GM19397 (cell line): Measurements from ENCODE around the gene ZNF277.

Experiments used
- ATAC-seq: cut with Tn5 transposase; IDR thresholded peaks from one replicate; pipeline ENCODE4 v1.9.1; 2021; ENCODE audit warnings: mild to moderate bottlenecking, moderate library complexity; ENCODE audit not compliant: unreplicated experiment

ZNF277 gene

DNA sequence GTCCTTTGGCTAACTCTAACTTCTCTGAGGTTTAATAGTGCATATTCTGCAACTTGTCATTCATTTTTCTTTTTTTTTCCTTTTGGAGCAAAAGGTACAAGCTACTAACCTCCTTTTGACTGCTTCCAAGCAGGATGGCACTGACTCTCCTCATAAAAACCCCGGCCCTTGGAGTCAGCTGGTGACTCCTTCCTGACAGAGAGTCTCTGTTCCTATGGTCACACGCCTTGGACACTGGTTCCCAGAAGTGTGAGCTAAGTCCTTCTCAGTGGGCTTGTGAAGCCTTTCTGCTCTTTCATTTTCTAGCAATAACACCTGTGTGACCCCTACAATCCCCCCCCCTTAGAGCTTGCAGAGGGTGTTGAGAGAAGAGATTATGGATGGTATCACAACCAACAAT is 22.0 kb upstream of the ZNF277 start:
- no peak for ATAC-seq

DNA sequence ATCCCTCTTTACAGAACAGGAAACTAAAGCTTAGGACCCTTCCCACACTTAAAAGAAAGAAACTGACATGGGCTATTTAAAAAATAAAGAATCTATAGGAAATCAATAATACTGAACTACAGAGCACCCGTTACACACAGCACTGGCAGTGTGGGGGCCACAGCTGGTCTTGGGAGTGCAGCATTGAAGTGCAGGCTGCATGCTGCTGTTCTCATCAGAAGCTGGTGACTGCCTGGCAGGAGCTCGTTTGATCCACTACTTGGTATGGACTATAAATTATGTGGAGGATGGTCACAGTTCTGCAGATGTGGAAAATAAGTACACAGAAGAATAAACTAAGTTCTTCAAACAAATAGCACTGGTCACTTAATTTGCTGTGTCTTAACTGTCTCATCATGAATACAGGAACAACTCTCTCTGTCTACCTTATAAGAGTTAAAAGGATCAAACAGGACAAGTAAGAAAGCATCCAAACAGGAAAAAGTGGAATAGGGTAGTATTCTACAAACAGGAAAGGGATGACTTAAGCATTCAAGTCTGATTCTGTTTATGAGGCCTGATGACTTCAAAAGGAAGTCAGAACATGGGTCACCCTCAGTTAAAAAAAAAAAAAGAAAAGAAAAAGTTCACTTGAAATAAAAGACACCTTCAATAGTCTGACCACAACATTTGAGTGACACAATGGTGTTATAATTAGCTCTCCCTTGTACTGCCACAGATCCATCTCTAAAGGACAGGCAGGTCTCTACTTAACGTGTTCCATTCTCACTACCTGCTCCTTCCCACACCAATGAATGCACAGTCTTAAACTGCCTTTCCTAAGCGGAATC is 21.3 kb upstream of the ZNF277 start:
- no peak for ATAC-seq

DNA sequence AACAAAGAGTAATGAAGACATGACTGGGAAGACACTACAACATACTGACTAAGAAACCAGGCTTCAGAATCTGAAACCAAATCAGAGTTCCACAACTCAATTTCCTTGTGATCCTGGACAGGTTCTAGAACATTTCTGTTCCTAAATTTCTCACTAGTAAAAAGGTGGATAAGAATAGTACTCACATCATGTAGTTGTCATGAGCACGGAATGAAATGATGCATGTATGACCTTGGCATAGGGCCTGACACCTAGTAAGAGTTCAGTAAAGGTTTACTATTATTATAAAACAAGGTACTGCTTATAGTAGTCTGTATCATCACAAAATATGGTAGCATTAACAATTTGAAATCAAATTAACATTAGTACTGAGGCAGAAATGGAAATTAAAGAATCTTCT is 20.2 kb upstream of the ZNF277 start:
- ATAC-seq = no peak

DNA sequence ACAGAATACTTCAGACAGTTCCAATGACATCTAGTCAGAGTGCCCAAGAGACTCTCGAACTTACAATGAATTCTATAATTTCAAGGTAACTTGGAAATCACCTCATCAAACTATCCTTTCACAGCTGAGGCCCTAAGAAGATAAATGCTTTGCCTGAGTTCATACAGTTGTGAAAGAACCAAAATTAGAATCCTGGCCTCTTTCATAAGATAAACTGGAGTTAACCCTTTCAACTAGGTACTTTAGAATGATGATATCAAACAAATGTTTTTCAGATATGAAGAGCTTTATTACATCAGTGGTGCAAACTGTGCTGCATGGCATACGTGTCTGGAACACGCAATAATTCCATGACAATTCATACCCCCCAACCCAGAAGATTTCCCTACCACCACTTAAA is 18.2 kb upstream of the ZNF277 start:
- no peak for ATAC-seq

DNA sequence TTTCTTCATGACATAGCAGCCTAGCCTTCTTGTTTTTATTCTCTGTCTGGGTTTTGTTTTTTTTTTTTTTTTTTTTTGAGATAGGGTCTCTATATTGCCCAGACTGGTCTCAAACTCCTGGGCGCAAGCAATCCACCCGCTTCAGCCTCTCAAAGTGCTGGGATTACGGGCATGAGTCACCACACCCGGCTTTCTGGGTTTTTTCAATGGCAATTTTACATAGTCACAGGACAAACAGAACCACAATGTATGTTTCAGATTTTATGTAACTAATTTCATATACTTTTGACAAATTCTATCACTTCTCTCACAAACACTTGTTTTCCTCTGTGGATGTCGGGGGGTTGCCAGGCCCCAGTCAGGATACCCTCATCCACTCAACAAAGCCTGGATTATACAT is 16.8 kb upstream of the ZNF277 start:
- ATAC-seq = no peak

DNA sequence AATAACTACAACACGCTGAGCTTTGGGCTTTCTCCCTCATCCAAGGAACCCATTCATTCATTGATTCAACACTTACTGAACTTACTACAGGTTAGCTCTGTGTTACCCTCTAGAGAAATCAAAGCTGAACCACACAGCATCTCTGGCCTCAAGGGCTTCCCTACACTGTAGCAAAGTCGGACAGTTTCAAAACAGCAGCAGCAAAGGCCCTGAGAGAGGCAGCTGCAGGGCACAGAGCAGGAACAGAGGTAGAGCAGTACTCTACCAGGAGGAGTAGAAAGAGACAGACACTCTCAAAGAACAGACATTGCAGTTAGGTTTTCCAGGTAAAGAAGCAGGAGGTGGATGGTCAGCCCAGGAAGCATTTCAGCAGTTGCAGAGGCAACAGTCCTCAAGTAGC is 16.4 kb upstream of the ZNF277 start:
- no peak for ATAC-seq

DNA sequence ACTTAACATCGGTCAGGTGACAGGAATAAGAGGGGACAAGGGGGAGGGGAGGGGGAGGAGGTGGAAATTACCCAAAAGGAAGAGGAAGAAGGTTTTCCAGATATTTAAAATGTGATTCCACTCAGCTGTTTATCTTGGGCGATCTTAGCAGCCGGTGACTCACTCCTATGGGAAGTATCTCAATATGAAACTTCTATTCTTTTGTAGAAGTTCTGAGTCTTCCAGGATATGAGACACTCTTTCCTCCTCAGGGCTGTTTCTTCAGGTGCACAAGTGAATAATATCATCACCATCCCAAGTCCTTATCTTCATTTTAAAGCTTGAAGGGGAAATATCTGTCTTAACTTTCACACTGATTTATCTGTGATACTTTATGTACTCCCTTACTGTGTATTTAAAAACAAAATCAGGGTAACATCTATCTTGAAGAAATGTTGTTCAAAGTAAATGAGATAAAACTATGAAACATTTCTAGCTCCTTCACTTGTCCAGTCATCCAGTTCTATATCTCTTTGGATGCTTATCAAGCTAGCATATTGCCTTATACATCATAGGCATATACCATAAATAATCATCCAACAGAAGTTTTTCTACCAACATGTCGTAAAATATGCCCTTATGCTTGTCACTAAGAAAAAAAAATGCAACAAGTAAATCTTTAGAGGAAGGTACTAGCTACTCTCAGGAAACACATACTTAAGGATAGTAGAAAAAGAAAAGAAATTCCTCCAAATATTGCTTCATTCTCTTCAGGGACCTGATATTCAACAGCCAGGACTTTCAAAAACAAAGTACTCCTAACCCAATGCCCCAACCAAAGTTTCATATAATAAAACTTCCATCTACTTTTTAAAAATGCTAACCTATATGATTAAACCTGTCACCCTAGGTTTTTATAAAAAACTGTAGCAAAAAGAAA is 14.0 kb upstream of the ZNF277 start:
- no peak for ATAC-seq

DNA sequence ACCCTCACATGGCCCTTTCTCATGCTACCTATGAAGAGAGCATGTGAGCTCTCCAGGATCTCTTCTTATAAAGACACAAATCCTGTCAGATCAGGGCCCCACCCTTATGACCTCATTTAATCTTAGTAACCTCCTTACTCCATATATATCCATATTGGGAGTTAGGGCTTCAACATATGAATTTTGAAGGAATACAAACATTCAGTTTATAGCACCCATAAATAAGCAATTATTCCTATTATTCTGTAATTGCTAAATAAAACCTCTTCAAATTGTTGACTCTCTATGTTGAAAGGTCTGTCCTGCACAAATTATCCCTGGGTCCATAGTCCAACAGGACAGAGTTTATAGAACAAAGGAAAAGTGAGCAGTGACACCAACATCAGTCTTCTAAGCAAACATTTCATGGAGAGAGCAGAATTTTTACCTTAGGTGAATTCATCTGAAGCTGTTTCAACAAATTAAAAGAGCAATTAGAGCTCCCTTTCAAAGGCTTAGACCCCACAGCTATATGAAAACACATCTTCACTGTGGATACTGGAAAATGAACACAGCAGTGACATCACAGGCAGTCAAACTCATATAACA is 12.5 kb upstream of the ZNF277 start:
- no peak for ATAC-seq

DNA sequence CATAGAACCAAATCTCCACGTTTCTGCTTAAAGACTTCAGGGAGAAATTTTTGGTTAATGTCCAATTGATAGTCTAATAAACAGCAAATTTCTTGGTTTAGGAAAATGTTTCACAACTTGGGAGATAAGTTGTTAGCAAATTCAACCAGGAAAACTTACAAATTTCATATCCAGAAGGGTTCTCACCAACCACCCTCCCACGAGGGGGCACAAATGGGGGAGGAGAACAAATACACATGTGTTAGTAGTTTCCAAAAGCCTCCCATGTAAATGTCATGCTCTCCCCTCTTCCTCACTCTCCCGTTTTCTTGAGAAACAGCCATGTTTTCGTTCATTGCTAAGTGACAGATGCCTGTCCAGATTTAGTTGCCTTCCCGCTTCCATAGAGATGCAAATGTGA is 10.8 kb upstream of the ZNF277 start:
- ATAC-seq = no peak

DNA sequence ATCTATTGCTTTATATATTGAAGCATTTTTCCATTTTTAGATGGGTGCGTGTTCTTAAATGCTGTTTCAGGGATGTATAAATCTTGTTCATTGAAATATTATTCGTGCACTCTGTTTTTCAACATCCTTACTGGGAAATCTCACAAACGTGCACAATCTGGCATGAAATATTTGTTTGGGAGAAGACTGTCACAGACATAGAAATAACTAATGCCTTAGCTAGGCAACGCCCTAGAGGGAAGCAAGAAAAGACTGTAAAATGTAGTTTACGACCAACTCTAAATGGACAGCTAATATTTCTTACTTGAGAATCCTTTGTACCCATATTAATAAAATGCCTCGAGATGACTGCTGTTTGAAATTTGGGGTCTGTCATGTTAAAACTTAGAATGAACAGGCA is 9.2 kb upstream of the ZNF277 start:
- no peak for ATAC-seq

DNA sequence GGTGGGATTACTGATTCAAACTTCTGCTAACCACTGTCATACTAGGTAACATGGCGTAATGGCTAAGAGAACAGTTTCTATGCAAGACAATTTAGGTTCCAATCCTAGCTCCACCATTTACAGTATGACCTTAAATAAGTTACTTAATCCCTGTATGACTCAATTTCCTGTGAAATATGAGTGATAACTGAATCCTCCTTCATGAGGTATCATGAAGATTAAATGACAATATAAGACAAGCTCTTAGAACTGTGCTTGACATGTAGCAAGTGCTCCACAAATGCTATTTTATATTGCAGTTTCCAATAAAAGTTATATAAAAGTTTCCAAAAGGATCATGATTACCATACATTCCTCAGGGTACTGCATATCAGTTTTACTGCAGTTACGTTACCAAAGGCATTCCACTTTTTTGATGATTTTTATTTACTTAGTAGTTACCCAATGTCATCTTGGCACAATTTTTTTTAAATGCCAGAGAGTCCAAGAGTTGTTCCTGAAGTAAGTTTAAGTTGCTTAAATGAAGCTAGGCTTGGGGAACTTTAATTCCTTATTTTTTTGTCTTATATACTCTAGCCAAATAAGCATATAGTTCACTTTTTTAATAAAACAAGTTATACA is 7.3 kb upstream of the ZNF277 start:
- no peak for ATAC-seq

DNA sequence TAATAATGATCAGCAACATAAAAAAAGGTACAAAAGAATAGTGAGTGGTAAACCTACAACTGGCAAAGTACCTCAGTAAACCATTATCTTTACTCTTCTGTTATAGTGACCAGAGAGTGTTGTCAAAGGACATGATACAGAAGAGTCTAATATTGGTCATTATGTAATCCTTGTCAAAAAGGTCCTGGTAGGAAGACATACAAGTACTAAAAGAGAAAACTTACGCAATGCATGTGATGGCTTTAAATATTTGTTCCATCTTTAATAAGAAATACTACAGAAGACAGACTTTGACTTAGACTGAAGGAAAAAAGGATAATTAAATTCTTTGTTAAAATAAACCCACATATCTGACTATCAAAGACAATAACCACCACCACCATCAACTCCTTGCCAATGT is 6.8 kb upstream of the ZNF277 start:
- no peak for ATAC-seq

DNA sequence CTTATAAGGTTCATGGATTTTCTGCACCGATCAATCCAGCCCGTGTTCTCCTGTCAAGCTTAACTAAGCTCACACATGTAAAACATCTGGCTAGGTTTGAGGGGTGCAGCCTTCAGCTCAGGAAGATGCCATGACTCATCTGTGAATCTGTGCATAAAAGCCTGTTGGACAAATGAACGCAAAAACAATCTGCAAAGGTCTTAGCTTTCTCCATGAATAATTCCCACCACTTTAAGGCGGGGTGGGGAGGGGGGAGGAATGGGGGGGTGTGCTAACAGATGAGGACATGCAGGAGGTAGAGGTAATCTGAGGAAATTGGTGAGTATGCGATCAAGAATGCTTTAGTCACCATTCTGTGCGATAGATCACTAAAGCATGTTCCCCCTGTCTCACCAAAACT is 5.1 kb upstream of the ZNF277 start:
- no peak for ATAC-seq

DNA sequence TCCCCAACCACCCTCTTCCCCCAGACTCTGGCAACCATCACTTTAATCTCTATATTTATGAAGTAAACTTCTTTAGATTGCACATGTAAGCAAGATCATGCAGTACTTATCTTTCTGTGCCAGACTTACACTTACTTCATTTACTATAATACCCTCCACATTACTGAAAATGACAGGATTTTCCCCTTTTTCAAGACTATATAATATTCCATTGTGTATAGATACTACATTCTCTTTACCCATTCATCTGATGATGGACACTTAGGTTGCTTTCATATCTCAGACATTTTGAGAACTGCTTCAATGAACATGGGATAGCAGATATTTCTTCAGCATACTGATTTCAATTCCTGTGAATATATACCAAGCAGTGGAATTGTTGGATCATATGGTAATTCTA is 4.7 kb upstream of the ZNF277 start:
- no peak for ATAC-seq

DNA sequence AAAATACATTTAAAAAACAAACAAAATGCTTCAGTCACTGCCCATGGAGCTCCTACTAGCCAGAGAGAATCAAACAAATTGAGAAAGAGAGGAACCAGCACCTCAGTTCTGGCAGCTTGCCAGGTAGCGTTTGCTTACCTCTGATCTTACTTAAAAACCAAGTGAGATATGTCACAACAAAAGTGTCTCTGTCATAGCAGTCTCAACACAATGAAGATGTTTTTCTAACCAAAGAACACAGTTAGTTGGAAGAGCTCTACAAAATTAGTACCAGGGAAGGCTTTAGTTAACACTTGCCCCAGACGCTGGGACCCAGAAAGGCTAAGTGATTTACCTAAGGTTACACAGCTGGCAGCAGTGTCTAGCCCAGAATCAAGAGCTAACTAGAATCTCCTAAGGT is 3.7 kb upstream of the ZNF277 start:
- no peak for ATAC-seq

DNA sequence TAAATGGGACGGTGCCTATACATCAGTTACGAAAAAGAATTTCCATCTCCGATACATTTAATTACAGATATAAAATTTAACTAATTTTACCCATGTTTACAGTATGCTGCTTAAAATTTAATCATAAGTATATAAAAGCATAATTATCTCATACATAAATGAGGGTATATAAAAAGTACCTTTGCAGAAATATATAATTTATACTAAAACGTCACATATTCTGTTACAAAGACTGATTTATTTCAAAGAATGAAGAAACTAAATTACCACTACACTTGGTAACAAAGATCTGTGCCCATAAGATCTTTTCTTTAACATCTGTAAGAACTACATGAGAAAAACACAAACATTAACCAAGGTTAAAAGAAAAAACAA is 3.1 kb upstream of the ZNF277 start:
- ATAC-seq = no peak

DNA sequence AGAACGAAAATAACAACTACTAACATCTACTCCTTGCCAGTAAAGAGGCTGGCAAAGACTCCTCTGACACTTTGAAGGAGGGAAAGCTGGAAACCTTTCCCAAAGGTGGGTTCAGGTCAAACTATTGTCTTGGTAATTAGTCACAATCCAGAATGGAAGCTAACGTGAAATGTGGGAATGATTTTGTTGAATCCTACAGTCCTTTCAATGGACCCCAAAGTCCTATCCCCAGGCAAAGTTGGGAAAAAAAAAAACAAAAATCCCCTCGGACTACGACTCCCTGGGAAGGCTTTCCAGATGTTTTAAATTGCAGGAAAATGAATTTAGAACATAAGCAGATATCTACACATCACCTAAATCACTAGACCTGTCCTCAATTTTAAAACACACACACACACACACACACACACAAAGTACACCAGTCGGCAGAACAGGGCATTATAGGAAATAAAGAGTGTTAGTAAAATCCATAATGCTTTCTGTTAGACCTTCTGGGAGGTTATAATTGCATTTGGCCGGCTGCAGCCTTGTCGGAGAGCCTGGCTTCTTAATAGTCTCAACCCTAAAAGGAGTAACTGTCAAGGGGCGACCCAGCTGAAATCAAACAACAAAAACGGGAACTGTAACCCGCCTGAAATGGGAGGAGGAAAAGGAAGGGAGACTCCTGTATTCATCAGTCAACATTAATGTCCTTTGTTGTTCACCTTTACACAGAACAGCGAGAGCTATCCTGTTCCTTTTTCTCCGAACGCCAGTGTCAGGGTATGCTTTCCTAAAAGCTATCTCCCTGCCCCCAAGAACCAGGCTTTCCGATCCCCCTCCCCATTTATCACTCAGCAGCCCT is 1.8 kb upstream of the ZNF277 start:
- ATAC-seq = no peak

DNA sequence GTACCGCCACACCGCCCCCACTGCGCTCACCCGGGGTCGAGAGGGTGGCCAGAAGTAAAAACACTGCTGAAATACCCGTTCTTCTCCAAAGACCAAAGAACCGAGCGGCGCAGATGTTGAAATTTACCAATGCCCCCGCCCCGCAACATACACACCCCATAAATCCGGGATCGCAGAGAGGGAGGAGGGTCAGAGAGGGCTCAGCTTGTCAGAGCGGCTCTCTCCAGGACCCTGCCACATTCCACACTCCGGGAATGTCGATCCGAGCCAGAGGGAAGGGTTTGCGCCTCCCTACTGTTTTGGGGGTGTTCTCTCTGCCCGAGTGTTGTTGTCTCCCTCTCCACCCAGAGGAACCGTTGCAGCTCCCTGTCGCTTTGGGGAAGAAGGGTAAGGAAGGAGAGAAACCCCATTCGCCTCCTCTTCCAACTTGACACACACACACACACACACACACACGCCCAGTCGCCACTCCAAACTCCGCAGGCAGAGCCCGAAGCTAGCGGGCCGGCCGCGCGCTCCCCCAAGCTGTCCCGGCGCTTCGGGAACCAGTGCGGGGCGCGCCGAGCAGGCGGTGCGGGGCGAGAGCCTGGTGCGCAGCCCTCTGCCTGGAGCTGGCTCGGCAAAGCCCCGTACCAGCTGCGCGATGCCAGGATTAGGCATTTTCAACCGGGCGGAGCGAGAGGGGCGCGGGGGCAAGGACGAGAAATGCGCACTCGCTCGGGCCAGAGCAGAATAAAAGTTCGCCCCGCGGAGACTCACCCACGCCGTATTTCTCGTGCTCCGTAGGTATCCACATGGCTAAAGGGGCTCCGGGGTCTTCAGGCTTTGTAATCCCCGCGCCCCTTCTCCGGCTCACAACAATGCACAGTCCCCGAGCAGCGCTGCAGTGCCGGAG is 905 bp upstream of the ZNF277 start:
- ATAC-seq = peak; percentile 12

DNA sequence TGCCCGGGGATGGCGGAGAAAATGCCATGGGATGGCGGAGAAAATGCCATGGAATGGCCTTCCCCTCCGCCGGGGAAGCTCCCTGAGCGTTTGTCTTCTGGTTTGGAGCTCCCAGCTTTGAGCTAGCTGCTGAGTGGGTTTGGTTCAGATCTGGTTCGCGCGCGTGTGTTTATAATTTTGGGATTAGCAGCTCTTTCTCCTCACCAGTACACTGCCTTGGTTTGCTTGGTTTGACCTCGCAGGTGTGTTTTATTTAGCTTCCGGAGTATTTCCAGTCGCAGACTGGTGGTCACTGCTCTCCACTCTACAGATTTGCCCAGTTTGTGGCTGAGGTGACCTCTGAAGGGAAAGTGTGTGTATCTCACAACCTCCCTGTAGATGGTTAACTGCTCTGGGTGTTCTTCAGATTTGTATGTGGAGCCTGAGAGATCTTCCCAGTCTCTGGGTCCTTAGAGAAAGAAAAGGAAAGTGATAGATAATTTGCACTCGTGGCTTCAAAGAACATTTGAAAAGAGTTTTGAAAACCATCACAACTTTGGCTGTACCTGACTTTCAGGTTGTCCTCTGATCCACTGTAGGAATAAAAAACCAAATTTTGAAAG is 597 bp downstream of the ZNF277 start:
- ATAC-seq = no peak
